ENCODE data around the gene SETBP1. TPM values are rescaled to one million over a fixed set of nuclear protein-coding genes. Genes with fewer than 3 reads are reported as not detected.

SETBP1 gene
- total RNA-seq, 1 experiment from 2014 or later, result 9.6 TPM

DNA sequence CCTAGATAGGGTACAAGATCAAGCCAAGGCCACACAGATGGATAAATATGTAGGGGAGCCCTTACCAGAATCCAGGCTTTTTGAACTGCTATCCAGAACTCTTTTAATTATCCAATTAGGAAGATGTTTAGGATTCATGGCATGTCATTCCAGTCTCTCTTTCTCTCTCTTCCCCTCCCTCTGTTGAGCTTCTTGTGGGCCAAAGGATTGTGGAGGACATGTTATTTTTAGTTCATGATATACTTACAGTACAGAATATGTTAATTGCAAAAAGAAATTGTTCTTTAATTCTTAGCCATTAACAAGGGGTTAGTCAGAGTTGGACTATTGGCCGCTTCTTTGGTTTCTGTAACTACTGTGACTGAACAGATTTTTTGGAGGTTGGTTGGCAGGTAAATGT lies 113.0 kb downstream of the SETBP1 start:
- TF ChIP-seq, protein P1, sequence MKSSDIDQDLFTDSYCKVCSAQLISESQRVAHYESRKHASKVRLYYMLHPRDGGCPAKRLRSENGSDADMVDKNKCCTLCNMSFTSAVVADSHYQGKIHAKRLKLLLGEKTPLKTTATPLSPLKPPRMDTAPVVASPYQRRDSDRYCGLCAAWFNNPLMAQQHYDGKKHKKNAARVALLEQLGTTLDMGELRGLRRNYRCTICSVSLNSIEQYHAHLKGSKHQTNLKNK (CRISPR knock-in tag; IDR thresholded peaks at IDR 0.05), result no peak
- TF ChIP-seq TCF7 (CRISPR knock-in tag; IDR thresholded peaks at IDR 0.05; ENCODE audit: low read depth) (no peak), NFE2L1 (CRISPR knock-in tag; IDR thresholded peaks at IDR 0.05) (no peak)
- TF ChIP-seq, protein P2, sequence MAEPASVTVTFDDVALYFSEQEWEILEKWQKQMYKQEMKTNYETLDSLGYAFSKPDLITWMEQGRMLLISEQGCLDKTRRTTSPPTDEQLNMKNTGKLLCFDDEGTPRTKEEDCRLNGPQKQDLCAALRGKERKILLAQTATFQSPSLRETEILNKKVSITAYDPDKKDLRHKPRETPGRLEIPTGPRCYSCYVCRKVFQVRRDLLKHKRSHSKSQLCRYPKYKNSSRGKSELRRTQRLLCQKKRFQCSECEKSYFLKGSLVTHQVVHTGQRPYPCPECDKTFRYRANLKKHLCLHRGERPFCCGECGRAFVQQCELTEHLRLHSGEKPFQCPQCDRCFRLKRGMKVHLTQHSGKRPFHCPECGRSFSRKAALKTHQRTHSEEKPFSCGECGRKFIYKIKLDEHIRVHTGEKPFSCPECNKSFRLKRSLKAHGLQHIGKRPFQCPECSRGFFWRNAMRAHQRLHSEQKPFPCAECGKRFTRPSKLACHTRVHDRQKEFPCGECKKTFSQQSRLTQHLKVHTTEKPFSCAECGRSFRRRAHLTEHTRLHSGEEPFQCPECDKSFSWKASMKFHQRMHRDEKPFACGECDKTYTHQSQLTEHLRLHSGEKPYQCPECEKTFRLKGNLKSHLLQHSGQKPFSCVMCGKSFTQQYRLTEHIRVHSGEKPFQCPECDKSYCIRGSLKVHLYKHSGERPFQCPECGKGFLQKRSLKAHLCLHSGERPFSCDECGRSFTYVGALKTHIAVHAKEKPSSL (CRISPR knock-in tag; conservative IDR thresholded peaks at IDR 0.05), result no peak
- TF ChIP-seq, protein P3, sequence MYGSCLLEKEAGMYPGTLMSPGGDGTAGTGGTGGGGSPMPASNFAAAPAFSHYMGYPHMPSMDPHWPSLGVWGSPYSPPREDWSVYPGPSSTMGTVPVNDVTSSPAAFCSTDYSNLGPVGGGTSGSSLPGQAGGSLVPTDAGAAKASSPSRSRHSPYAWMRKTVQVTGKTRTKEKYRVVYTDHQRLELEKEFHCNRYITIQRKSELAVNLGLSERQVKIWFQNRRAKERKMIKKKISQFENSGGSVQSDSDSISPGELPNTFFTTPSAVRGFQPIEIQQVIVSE (CRISPR knock-in tag; IDR thresholded peaks at IDR 0.05; ENCODE audit: borderline replicate concordance), result no peak
- CTCF ChIA-PET, result interaction anchor here (0.6 kb wide), 1 partner anchor 147 kb away, joined by 4 read pairs; no protein-coding TSS in a partner anchor
- DNase-seq (ENCODE audit: low spot score), result no peak
- H3K4me3 Mint-ChIP-seq, result no peak overlapping the region
- peaks cover 35% of the 10 kb centered on the region for H3K4me1 Mint-ChIP-seq
- POLR2A ChIA-PET, result no interaction called here
- no peak overlapping the region for H3K27ac Mint-ChIP-seq
- H3K9me3 Mint-ChIP-seq, result no peaks in the 10 kb centered on the region
- H3K27me3 Mint-ChIP-seq (ENCODE audit: low read depth), result no peaks in the 10 kb centered on the region
- no peaks in the 10 kb centered on the region for H3K36me3 Mint-ChIP-seq
- ATAC-seq, result no peak

DNA sequence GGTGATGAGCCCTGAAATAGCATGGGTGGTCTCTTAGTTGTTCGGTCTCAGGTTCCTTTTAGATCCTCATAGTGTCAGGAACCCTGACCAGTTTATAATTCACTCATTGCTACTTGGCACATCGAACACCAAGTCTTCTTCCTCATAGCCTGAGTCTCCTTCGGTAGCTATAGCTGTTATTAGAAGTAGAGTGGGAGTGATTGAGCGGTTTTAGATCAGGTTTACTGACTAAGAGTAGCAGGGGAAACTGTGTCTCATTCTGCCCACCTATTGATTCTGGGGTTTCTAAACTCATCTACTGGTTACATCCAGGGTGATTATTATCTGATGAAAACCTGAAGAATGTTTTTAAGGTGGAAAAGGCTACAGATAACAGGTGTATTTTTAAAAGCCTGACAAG lies 114.6 kb downstream of the SETBP1 start:
- ChIA-PET CTCF (no interaction called here), POLR2A (no interaction called here)
- Mint-ChIP-seq H3K27me3 (ENCODE audit: low read depth) (no peaks in the 10 kb centered on the region), H3K27ac (no peak overlapping the region), H3K4me3 (no peak overlapping the region), H3K4me1 (peaks cover 29% of the 10 kb centered on the region), H3K9me3 (peaks cover 4% of the 10 kb centered on the region), H3K36me3 (peaks cover 6% of the 10 kb centered on the region)
- no peak for ATAC-seq
- TF ChIP-seq, protein P4, sequence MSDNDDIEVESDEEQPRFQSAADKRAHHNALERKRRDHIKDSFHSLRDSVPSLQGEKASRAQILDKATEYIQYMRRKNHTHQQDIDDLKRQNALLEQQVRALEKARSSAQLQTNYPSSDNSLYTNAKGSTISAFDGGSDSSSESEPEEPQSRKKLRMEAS (CRISPR knock-in tag; IDR thresholded peaks at IDR 0.05), result no peak
- no peak for TF ChIP-seq JUN (CRISPR knock-in tag; IDR thresholded peaks at IDR 0.05)
- no peak for TF ChIP-seq FOXJ3 (CRISPR knock-in tag; IDR thresholded peaks at IDR 0.05; ENCODE audit: borderline replicate concordance)
- TF ChIP-seq ATF1 (CRISPR knock-in tag; IDR thresholded peaks at IDR 0.05), result no peak
- no peak for TF ChIP-seq CBFB (CRISPR knock-in tag; IDR thresholded peaks at IDR 0.05; ENCODE audit: low read depth)
- TF ChIP-seq, protein P5, sequence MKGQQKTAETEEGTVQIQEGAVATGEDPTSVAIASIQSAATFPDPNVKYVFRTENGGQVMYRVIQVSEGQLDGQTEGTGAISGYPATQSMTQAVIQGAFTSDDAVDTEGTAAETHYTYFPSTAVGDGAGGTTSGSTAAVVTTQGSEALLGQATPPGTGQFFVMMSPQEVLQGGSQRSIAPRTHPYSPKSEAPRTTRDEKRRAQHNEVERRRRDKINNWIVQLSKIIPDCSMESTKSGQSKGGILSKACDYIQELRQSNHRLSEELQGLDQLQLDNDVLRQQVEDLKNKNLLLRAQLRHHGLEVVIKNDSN (CRISPR knock-in tag; IDR thresholded peaks at IDR 0.05), result no peak
- no peak for TF ChIP-seq CREM (CRISPR knock-in tag; IDR thresholded peaks at IDR 0.05)
- TF ChIP-seq, protein P6, sequence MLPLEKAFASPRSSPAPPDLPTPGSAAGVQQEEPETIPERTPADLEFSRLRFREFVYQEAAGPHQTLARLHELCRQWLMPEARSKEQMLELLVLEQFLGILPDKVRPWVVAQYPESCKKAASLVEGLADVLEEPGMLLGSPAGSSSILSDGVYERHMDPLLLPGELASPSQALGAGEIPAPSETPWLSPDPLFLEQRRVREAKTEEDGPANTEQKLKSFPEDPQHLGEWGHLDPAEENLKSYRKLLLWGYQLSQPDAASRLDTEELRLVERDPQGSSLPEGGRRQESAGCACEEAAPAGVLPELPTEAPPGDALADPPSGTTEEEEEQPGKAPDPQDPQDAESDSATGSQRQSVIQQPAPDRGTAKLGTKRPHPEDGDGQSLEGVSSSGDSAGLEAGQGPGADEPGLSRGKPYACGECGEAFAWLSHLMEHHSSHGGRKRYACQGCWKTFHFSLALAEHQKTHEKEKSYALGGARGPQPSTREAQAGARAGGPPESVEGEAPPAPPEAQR (CRISPR knock-in tag; IDR thresholded peaks at IDR 0.05), result no peak
- TF ChIP-seq, protein P7, sequence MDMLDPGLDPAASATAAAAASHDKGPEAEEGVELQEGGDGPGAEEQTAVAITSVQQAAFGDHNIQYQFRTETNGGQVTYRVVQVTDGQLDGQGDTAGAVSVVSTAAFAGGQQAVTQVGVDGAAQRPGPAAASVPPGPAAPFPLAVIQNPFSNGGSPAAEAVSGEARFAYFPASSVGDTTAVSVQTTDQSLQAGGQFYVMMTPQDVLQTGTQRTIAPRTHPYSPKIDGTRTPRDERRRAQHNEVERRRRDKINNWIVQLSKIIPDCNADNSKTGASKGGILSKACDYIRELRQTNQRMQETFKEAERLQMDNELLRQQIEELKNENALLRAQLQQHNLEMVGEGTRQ (CRISPR knock-in tag; IDR thresholded peaks at IDR 0.05), result no peak
- TF ChIP-seq, protein P8, sequence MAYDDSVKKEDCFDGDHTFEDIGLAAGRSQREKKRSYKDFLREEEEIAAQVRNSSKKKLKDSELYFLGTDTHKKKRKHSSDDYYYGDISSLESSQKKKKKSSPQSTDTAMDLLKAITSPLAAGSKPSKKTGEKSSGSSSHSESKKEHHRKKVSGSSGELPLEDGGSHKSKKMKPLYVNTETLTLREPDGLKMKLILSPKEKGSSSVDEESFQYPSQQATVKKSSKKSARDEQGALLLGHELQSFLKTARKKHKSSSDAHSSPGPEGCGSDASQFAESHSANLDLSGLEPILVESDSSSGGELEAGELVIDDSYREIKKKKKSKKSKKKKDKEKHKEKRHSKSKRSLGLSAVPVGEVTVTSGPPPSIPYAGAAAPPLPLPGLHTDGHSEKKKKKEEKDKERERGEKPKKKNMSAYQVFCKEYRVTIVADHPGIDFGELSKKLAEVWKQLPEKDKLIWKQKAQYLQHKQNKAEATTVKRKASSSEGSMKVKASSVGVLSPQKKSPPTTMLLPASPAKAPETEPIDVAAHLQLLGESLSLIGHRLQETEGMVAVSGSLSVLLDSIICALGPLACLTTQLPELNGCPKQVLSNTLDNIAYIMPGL (CRISPR knock-in tag; IDR thresholded peaks at IDR 0.05), result no peak
- TF ChIP-seq SMAD4 (CRISPR knock-in tag; IDR thresholded peaks at IDR 0.05), result no peak
- TF ChIP-seq ZNF396 (CRISPR knock-in tag; IDR thresholded peaks at IDR 0.05; ENCODE audit: borderline replicate concordance), result no peak
- TF ChIP-seq TCF7 (CRISPR knock-in tag; IDR thresholded peaks at IDR 0.05; ENCODE audit: low read depth), result no peak
- TF ChIP-seq ZNF416 (CRISPR knock-in tag; IDR thresholded peaks at IDR 0.05), result no peak
- TF ChIP-seq, protein P9, sequence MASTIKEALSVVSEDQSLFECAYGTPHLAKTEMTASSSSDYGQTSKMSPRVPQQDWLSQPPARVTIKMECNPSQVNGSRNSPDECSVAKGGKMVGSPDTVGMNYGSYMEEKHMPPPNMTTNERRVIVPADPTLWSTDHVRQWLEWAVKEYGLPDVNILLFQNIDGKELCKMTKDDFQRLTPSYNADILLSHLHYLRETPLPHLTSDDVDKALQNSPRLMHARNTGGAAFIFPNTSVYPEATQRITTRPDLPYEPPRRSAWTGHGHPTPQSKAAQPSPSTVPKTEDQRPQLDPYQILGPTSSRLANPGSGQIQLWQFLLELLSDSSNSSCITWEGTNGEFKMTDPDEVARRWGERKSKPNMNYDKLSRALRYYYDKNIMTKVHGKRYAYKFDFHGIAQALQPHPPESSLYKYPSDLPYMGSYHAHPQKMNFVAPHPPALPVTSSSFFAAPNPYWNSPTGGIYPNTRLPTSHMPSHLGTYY (CRISPR knock-in tag; IDR thresholded peaks at IDR 0.05), result no peak
- TF ChIP-seq MXD4 (CRISPR knock-in tag; IDR thresholded peaks at IDR 0.05; ENCODE audit: borderline replicate concordance), result no peak
- TF ChIP-seq, protein P3 (CRISPR knock-in tag; IDR thresholded peaks at IDR 0.05; ENCODE audit: borderline replicate concordance), result no peak
- TF ChIP-seq, protein P10, sequence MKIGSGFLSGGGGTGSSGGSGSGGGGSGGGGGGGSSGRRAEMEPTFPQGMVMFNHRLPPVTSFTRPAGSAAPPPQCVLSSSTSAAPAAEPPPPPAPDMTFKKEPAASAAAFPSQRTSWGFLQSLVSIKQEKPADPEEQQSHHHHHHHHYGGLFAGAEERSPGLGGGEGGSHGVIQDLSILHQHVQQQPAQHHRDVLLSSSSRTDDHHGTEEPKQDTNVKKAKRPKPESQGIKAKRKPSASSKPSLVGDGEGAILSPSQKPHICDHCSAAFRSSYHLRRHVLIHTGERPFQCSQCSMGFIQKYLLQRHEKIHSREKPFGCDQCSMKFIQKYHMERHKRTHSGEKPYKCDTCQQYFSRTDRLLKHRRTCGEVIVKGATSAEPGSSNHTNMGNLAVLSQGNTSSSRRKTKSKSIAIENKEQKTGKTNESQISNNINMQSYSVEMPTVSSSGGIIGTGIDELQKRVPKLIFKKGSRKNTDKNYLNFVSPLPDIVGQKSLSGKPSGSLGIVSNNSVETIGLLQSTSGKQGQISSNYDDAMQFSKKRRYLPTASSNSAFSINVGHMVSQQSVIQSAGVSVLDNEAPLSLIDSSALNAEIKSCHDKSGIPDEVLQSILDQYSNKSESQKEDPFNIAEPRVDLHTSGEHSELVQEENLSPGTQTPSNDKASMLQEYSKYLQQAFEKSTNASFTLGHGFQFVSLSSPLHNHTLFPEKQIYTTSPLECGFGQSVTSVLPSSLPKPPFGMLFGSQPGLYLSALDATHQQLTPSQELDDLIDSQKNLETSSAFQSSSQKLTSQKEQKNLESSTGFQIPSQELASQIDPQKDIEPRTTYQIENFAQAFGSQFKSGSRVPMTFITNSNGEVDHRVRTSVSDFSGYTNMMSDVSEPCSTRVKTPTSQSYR (CRISPR knock-in tag; IDR thresholded peaks at IDR 0.05), result no peak
- DNase-seq (ENCODE audit: low spot score), result no peak
